ENCODE results near the gene MNS1.
"Not testable (repeated sequence)": the region's sequence is repeated elsewhere in the genome, so short reads cannot be mapped to it uniquely, and the experiment has no call there.

The MNS1 gene, protein sequence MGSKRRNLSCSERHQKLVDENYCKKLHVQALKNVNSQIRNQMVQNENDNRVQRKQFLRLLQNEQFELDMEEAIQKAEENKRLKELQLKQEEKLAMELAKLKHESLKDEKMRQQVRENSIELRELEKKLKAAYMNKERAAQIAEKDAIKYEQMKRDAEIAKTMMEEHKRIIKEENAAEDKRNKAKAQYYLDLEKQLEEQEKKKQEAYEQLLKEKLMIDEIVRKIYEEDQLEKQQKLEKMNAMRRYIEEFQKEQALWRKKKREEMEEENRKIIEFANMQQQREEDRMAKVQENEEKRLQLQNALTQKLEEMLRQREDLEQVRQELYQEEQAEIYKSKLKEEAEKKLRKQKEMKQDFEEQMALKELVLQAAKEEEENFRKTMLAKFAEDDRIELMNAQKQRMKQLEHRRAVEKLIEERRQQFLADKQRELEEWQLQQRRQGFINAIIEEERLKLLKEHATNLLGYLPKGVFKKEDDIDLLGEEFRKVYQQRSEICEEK

DNA sequence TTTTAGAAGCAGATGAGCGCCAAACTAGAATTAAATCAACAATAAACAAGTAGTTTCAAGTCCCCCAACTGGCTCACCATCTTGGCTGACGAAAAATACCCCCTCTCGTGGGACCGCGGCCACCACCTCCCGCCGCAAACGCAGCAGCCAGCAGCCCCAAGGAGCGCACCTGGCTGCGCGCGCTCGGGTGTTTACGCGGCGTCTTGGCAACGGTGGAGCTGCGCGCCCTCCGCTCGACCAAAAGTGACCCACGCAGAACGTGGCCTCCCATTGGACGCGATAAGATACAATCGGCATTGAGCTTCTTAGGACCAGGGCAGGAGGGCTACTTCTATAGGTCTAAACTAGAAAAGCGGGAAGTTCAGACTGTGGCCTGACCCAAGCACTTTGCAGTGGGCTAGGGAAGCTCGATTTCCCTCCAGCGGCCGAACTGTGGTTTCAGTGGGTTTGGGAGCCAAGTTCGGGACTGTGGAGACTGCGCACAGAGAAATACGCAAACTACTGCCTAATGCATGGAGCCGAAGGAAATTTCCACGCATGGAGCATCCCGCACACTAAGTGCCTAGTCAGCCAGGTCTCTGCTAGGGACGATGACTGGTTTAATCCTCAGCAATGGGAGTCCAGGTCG lies at the start of gene MNS1:
Gene MNS1, minus strand, starts transcription at position 245 of the 628 bp plus-strand sequence. Its CDS starts 165 bp downstream, at position 80.
- peak; percentile 83 for DNase-seq

DNA sequence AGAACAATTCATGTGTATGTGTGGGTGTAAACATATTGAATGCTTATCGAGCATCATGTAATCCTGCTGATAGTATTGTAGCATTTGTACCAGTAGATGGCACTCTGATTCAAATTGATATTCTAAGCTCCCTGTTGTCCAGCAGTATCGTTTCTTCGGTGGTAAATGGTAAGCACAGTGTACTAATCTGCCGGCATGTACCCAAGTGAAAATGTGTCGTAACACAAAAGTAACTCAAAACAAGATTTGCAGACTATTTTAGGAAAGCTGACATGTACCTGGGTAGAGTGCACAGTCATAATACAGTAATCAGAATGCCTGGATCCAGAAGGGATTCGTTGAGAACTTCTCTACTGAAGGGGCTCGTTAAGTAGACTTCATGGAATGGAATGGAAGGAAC lies 31.7 kb upstream of the MNS1 start:
- no peak for DNase-seq

DNA sequence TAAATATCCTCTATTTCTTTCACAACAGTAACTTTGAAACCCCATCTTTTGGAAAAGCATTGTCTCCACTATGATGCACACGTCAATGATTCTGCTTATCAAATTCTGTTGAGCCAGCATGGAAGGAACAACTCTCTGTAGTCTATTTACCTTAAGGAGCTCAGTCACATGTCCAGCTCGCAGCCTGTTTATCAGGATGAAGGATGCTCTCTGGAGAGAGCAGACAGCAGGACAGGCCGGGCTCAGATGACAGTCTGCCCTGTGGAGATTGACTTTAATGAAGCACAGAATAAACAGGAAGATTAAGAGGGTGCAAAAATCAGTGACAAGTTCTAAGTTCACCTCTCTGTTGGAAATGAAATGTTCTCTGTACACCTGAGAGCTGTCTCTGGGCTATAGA lies 30.6 kb upstream of the MNS1 start:
- DNase-seq: no peak

DNA sequence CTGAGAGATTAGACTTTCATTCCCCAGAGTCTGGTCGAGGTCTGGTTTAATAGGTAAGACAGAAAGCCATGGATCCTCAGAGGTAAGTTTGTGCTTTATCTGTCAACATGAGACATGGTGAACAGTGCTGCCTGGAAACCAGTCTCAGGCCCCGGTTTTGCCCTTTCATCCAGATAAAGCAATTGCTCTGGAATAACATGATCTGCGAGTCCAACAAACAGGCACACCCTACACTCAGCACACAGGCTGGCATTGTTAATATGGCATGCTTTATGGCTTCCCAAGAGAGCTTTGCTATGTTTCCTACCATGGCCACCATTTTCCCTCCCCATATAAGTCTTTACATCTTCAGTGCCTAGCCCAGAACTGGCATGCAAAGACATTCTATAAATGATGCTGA lies 30.1 kb upstream of the MNS1 start:
- no peak for DNase-seq

DNA sequence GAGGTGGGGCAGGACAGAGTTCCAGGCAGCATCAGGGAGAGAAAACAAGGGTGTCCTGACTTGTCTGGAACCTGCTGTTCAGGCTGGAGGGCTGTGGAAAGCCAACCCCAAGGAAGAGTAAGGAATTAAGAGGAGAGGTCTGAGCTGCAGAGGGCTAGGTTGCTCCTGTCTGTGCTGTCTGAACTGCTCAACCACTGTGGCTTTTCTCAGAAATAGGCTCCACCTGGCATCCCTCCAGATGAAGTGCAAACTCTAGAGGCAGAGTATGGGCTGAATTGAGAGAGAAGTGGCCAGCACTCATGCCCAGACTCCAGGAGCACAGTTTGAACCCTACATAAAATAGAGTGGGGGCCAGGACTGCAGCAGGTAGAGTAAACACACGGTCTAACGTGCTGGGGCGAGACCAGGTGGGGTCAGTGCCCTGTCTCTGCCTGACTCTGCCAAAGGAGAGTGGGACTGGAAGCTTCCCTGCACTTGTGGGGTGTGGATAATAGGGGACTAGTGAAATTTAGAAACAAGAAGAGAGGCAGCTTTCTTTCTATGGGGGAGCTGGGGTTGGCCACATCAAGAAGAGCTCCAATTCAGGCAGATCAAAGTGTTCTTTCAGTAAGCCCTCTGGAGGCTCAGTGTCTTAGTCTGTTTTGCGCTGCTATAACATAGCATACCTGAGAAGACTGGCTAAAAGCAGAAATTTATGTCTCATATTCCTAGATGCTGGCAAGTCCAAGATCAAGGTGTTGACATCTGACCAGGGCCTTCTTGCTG lies 28.0 kb upstream of the MNS1 start:
- no peak for DNase-seq

DNA sequence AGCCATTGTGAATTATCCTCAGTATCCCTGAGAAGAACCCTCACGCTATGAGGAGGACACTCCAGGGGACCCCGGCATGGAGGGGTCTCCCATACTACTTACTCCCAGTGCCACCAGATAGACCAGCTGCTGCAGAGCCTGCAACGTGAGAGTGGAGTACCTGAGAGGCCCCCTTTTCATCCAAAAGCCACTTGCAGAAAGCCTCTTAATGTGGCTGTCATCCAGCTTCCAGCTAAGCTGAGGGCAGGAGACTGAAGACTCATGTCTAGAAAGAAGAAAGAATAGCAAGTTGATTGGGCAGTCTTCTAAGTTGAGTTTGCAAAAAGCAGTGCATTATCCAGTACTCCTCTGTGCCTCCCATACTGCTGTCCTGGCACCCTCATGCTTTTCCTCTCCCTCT lies 27.3 kb upstream of the MNS1 start:
- no peak for DNase-seq

DNA sequence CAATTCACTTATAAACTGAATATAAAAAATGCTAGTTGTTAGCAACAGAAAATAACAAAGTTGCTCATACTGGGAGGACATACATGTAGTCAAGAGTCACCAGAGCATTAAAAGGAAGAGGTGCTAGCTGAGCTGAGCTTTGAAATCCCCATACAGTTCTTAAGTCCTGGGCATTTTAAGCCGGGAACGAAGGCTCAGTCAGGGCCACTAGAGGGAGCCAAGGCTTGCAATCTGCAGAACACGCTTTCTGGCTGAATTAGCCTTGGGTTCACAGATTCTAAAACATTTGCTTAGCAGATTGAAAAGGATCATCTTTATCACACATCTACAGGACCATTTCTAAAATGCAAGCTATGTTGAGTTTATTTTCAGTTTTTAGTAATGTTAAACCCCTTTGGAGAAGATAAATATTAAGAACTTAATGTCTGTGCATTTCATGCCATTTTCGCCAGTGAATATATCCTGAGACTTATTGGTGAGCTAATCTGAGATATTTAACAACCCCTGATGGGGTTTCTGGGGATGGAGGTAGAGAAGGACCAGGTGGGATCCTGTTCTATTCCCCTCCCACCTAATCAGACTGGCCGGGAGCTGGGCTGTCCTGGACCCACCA lies 26.3 kb upstream of the MNS1 start:
- peak; percentile 65 for DNase-seq

DNA sequence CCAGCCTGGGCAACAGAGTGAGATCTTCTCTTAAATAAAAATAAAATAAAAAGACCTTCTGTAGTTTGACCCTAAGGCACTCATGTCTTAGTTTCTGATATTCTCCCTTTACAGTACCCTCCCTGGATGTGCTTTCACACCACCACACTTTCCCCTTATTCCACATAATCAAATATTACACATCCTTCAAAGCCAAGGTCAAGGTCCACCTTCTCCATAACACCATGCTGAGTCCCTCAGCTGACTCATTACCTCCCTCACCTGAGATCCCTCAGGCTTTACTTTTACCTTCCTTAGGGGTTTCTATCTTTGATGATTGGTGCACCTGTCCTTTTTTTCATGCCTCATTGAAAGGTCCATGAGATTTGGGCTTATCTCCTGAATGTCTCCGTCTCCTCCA lies 25.5 kb upstream of the MNS1 start:
- no peak for DNase-seq

DNA sequence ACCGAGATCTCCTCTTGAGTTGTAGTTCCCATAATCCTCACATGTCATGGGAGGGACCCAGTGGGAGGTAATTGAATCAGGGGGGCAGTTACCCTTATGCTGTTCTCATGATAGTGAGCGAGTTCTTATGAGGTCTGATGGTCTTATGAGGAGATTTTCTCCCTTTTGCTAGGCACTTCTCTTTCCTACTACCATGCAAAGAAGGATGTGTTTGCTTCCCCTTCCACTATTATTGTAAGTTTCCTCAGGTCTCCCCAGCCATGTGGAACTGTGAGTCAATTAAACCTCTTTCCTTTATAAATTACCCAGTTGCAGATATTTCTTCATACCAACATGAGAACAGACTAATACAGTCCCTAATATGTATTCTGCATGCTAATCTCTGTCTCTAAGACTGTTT lies 21.3 kb upstream of the MNS1 start:
- DNase-seq: not testable (repeated sequence)

DNA sequence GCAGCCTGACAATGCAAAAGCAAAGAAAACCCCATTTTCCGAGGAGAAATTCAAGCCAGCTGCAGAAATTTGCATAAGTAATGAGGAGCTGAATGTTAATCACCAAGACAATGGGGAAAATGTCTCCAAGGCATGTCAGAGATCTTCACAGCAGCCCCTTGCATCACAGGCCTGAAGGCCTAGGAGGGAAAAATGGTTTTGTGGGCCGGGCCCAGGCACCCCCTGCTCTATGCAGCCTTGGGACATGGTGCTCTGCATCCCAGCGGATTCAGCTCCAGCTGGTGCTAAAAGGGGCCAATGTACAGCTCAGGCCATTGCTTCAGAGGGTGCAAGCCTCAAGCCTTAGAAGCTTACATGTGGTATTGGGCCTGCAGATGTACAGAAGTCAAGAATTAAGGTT lies 20.5 kb upstream of the MNS1 start:
- DNase-seq: not testable (repeated sequence)

DNA sequence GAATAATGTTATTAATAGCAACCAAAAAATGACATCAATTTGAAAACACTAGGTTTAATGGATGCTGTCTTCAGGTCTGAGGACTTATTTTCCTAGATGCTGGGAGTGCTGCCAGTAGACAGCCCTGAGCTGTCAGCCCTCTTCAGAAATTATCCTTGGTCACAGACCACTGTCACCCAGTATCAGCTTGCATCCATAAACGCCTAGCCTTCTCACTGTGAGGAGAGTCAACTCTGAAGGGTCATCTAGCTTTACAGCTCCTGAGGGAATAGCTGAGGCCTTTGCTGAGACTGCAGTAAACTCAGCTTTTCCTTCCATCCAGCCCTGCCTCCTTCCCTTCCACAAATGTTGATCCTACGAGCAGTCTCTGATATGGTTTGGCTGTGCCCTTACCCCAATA lies 19.4 kb upstream of the MNS1 start:
- DNase-seq: no peak

DNA sequence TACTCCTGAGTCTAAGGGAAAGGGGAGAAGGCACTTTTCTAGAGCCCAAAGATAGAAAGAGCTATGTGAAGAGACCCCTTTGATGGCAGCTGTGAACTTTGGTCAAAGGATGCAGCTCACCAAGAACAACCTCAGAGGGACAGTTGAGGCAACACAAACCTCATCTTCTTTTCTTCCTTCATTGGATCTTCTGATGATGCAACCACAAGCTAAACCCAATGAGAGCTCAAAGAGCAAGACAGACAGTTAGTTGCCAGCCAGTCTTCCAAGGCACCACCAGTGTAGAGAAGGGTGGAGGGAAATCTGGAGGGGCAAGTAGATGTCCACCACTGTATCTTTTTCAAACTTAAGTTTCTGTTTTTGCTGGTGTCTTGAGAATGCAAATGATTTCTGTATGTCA lies 10.4 kb upstream of the MNS1 start:
- DNase-seq: no peak

DNA sequence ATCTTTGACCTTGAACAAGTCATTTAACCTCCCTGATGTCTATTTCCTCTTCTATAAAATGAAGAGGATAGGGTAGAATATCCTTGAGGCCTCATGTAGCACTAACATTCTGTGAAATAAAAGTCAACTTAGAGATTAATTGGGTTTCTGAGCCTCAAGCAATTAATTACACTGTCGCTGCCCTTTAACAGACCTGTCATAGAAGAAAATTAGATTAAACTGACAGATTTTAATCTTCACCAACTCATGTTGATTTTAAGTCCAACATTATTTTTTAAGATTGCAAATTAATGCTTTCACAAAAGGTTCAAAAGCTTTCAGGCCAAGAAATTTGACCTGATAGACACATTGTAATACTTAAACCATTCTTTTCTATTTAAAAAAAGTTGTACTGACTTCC lies 8.1 kb upstream of the MNS1 start:
- DNase-seq: no peak

DNA sequence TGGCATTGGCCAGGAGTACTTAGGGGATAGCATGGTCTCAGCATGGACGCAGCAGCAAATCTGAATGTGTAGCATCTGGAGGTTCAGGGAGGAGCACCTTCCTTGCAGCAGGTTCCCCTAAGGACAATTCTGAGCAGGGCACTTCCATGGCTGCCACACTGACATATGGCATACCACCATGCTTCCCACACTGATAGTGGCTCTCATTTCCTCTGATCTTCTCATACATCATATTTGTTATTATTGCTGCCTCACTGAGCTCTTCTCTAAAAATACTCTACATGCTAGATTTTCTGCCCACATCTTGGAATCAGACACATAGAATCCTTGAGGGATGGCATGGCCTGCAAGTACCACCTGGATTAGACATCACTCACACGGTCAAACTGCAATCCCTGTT lies 7.3 kb upstream of the MNS1 start:
- no peak for DNase-seq

DNA sequence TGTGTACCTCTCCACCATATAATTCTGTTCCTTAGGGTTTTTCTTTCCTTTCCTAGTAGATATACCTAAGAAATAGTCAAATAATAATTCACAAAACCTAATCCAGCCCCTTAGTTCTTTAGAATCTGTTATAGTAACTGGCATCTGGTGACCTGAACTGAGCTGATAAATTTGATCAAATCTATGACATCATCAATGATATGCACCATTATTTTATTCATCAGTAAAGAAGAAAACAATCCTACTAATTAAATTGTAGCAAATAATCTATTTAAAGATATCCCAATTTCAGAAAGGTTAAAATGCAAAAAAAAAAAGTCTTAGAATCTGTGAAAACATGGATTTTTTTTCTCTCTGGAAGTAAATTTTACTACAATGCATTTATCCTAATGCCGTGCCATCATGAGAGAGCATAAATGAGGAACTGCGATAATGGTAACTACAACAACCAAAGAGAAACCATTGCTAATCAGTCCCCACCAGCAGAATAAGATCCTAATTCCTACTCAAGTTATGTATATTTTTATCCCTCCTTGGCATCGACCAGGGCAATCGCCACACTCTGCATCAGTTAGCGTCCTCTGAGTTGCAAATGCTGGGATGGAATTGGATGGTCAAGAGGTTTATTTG lies 6.6 kb upstream of the MNS1 start:
- no peak for DNase-seq

DNA sequence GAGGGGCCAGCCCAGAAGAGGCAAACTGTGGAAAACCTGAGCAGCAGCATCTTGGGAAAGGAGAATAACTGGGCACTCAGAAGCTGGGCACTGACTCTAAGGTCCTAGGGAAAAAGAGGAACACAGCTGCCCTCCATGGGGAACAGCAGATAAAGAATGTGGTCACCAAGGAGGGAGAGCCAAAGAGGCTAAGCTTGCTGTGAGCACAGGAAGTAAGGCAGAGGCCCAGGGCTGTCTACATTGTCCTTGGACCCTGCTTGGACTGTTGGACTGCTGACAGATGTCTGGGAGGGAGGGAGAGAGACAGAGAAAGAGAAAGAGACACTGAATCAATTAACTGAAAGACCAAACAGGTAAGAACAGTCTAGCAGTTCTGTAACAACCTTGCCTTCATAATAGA lies 4.5 kb upstream of the MNS1 start:
- DNase-seq: no peak

DNA sequence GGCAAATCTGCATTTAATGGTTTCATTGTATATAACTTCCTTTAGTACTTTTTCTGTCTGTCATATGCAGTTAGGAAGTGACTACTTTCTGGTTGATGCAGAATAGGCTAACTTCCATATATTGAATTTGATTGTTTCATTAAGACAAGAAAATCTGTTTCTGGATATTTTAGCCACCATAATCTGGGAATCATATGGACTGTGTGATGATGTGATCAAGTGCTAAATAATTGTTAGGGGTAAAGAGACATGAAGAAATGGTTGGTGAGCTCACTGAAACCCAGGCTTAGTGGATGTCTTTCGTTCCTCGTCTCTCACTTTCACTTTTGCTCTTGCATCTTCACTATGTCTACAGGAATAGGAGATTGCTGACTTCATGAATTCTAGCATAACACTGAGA lies 3.5 kb upstream of the MNS1 start:
- no peak for DNase-seq

DNA sequence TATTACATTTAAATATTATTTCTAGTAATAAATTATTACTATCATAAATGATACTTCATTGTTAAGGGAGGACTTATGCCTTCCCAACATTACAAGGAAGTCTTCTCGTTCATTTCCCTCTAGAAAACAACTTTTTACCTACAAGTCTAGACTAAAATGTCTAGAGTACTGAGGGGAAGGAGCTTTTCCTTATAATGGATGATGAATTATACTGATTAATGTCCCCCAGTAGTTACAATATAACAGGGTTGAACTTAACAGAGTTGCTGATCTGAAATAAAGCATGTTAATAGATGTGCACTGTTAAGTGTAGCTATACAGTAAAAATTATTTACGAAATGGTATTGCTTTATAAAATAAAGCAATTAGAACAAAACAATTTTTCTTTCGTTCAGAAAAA lies 2.7 kb upstream of the MNS1 start:
- DNase-seq: no peak

DNA sequence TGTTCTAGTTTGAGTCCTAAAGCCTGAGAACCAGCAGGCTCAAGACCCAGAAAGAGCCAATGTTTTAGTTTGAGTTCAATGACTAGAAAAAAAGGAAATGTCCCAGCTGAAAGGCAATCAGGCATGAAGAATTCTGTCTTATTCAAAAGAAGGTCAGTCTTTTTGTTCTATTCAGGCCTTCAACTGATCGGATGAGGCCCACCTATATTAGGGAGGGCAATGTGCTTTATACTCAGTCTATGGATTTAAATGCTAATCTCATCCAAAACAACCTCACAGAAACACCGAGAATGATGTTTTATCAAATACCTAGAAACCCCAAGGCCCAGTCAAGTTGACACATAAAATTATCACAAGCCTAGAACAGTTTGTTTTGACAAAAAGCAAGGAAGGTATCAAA lies 4.0 kb downstream of the MNS1 start:
- no peak for DNase-seq

DNA sequence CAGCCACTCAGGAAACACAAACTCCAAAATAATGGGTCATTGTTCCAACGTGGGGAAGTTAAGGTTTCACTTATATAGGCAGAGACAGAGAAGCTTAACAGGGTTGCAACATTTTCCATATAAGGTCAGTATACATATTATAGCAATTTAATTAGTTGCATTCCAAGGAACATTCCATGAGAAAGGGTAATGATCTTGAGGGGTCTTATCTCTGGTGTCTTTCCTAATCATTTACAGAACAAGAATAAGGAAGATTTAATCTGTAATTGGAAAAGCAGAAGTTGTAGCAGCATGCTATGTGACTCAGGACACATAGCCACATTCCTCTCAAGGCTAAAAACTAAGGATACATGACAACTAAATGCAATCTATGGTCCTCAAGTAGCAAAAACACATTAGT lies 4.9 kb downstream of the MNS1 start:
- no peak for DNase-seq

DNA sequence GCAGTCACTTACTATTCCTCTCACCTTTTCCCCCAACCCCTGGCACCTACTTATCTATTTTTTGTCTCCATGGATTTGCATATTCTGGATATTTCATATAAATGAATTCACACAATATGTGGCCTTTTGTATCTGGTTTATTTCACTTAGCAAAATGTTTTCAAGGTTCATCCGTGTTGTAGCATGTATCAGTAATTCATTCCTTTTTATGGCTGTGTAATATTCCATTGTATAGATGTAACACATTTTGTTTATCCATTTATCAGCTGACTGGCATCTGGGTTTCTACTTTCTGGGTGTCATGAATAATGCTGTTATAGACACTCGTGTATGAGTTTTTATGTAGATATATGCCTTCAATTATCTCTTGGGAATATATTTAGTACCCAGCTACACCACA lies 5.8 kb downstream of the MNS1 start:
- DNase-seq: no peak

DNA sequence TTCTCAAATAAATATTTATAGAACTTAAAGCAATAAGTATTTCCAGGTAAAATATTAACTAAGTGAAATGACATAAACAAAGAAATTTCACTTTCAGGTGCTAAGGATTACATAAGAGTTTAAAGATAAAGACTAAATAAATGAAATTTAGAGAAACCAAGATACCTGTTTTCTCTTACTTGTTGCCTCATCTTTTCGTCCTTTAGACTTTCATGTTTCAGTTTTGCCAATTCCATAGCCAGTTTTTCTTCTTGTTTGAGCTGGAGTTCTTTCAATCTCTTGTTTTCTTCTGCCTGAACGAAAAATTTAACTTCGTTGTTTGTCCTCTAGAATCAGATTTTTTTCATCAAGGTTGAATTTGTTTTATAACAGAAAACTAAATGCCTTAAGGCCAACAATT lies 8.7 kb downstream of the MNS1 start:
- no peak for DNase-seq

DNA sequence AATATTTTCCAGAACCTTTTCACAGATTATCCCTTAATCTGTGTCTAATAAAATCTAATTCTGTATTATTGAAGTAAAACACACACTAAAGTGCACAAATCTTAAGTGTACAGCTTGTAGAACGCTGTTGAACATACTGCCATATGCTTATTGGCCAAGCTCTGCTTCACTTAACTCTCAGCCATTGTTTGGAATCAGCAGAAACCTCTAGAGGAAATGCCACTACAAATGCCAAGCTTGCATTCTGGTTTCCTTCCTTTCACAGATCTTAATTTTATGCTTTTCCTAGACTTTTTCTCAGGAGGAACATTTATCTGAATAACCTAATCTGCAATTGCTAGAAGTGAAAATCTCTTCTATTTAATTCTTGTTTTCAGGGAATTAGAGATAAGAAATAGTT lies 10.1 kb downstream of the MNS1 start:
- no peak for DNase-seq
